Tibial artery (tissue), 4 donors: Measurements from ENCODE around the gene CRMP1.

Source experiments
- DNase-seq, 2 donors: peaks; one replicate each; pipeline ENCODE4 v3.0.0-alpha.2; 2019
- H3K27ac ChIP-seq, 2 donors: fragments of 200-600 bp; sonication (generic) in 1 of 2; 1 replicate in 1 of 2; 2 replicates in 1 of 2; pipeline ENCODE4 v1.5.1; 2018 to 2019; ENCODE audit warnings: mild to moderate bottlenecking in 1 of 2
- H3K27me3 ChIP-seq, 2 donors: fragments of 200-600 bp; sonication (generic) in 1 of 2; one replicate each; pipeline versions ENCODE4 v1.5.1 to v1.6.0; 2016 to 2019
- H3K36me3 ChIP-seq, 3 donors: fragments of 200-600 bp; sonication (generic) in 2 of 3; one replicate each; pipeline ENCODE4 v1.5.1; 2016 to 2019; ENCODE audit warnings: mild to moderate bottlenecking in 2 of 3
- H3K4me1 ChIP-seq, 4 donors: fragments of 200-600 bp; sonication (generic) in 2 of 4; 1 replicate in 3 of 4; 2 replicates in 1 of 4; pipeline ENCODE4 v1.5.1; 2016 to 2019
- H3K4me3 ChIP-seq, 2 donors: fragments of 200-600 bp; sonication (generic) in 1 of 2; 1 replicate in 1 of 2; 2 replicates in 1 of 2; pipeline ENCODE4 v1.5.1; 2018 to 2019; ENCODE audit warnings: mild to moderate bottlenecking in 2 of 2
- H3K9me3 ChIP-seq, 3 donors: fragments of 200-600 bp; sonication (generic) in 1 of 3; one replicate each; pipeline ENCODE4 v1.5.1; 2016 to 2019
- intact Hi-C: fragments of 100-400 bp; cut with DNase I; formaldehyde crosslinking; loops from one replicate; pipeline ENCODE4 v1.15.0; 2023; ENCODE audit warnings: low total_unique reads
- TF ChIP-seq, protein P1 (sequence below), 2 experiments: fragments of 200-600 bp in 1 of 2; fragments of 450-650 bp in 1 of 2; IDR thresholded peaks; one replicate each; pipeline ENCODE4 v1.5.1; 2017 to 2019; ENCODE audit warnings: antibody characterized with exemption in 2 of 2, mild to moderate bottlenecking in 1 of 2, moderate library complexity in 1 of 2

The CRMP1 gene

DNA sequence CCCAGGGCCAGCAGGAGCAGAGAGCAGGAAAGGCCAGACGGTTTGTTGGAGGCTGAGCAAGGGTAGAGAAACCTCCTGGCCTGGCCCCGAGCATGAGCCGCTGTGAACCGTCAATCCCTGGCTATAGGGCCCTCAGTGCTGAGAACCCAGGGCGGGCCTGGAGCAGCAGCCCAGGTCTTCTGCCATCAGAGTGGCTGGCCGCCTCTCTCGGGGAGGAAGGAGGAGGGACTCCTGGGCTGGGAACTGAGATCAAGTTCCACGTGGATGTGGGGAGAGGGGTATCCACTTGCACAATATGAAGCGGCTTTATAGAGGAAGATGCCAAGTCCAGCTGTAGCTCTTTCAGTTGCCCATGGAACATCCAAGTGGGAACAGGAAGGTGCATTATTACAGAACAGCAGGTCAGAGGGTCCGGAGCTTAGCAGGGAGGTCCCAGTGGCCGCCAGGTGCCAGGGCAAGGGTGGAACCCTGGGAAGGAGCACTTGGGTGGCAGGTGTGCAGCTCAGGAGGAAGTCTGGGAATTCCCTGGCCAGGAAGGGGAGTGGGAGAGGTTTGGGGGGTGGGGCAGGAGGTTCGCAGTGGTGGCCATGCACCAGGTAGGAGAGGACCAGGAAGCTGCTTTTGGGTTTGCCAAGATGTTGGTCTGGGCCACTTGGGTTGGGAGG lies 31.7 kb upstream of the CRMP1 start:
- H3K27ac ChIP-seq: no peak overlapping the region
- H3K4me1 ChIP-seq: no peaks in the 10 kb centered on the region
- intact Hi-C loops: no loop called here
- TF ChIP-seq, protein P1, sequence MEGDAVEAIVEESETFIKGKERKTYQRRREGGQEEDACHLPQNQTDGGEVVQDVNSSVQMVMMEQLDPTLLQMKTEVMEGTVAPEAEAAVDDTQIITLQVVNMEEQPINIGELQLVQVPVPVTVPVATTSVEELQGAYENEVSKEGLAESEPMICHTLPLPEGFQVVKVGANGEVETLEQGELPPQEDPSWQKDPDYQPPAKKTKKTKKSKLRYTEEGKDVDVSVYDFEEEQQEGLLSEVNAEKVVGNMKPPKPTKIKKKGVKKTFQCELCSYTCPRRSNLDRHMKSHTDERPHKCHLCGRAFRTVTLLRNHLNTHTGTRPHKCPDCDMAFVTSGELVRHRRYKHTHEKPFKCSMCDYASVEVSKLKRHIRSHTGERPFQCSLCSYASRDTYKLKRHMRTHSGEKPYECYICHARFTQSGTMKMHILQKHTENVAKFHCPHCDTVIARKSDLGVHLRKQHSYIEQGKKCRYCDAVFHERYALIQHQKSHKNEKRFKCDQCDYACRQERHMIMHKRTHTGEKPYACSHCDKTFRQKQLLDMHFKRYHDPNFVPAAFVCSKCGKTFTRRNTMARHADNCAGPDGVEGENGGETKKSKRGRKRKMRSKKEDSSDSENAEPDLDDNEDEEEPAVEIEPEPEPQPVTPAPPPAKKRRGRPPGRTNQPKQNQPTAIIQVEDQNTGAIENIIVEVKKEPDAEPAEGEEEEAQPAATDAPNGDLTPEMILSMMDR (IDR thresholded peaks at IDR 0.05): no peak
- no peak overlapping the region for H3K4me3 ChIP-seq
- peaks cover 0 to 23% of the 10 kb centered on the region in 2 donors for H3K27me3 ChIP-seq
- no peaks in the 10 kb centered on the region for H3K9me3 ChIP-seq
- DNase-seq: no peak
- H3K36me3 ChIP-seq: no peaks in the 10 kb centered on the region

DNA sequence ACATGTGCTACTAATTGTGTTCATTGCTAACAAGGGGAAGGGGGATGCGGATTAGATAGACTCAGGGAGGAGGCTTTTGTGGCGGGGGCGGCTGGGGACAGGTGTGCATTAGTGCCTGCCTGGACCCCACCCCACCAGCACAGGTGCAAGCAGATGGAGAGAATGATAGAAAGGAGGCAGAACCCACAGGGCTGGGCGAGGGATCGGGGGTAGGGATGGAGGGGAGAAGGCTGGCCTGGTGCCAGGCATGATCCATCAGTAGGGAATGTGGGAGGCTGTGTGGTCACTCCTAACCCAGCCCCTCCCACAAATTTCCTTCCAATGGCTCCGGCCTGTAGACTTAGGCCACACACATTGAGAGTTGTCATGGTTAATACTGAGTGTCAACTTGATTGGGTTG lies 30.5 kb upstream of the CRMP1 start:
- Histone ChIP-seq H3K36me3 (no peaks in the 10 kb centered on the region), H3K27ac (no peak overlapping the region), H3K27me3 (peaks cover 0 to 33% of the 10 kb centered on the region in 2 donors), H3K9me3 (no peaks in the 10 kb centered on the region), H3K4me1 (no peaks in the 10 kb centered on the region), H3K4me3 (no peak overlapping the region)
- intact Hi-C loops: no loop called here
- DNase-seq: no peak
- TF ChIP-seq, protein P1 (IDR thresholded peaks at IDR 0.05): no peak

DNA sequence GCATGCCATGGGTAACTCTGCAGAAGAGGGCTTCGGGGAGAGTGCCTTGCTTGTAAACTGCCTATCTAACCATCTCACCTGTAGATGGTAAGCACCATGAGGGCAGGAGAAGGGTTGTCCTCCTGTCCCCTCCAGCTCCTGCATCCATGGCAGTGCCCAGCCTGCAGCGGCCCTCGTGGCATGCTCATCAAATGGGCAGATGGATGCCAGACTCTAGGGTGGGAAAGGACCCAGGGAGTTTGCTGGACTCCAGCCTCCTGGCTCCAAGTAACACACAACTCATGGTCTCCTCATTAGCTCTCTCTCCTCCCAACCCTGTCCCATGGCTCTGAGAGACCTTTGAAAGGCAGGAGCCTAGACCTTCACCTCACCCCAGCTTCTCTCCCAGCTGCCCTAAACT lies 29.7 kb upstream of the CRMP1 start:
- no peaks in the 10 kb centered on the region for H3K36me3 ChIP-seq
- intact Hi-C loops: no loop called here
- no peak overlapping the region for H3K27ac ChIP-seq
- no peaks in the 10 kb centered on the region for H3K4me1 ChIP-seq
- peaks cover 0 to 36% of the 10 kb centered on the region in 2 donors for H3K27me3 ChIP-seq
- TF ChIP-seq, protein P1 (IDR thresholded peaks at IDR 0.05): no peak
- no peak overlapping the region for H3K4me3 ChIP-seq
- H3K9me3 ChIP-seq: no peaks in the 10 kb centered on the region
- DNase-seq: no peak

DNA sequence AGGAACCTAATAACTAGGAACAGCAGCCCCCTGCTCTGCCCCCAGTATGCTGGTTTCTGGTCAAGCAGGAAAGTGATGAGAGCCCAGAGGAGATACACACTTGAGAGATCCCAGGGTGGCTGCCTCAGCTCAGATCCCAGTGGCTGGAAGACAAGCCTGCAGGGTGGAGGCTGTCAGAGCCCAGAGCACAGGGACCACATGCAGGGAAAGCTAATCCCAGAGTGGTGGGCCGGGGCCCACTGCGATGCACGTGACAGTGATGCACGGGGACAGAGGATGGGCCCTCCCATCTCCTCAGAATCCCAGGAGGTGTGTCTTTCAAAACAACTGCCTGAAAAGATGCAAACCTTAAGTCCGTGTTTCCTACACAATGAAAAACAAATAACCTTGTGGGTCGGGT lies 29.1 kb upstream of the CRMP1 start:
- Histone ChIP-seq H3K4me3 (no peak overlapping the region), H3K27me3 (peaks cover 0 to 38% of the 10 kb centered on the region in 2 donors), H3K27ac (no peak overlapping the region), H3K36me3 (no peaks in the 10 kb centered on the region), H3K4me1 (no peaks in the 10 kb centered on the region), H3K9me3 (no peaks in the 10 kb centered on the region)
- DNase-seq: no peak
- TF ChIP-seq, protein P1 (IDR thresholded peaks at IDR 0.05): no peak
- intact Hi-C loops: no loop called here

DNA sequence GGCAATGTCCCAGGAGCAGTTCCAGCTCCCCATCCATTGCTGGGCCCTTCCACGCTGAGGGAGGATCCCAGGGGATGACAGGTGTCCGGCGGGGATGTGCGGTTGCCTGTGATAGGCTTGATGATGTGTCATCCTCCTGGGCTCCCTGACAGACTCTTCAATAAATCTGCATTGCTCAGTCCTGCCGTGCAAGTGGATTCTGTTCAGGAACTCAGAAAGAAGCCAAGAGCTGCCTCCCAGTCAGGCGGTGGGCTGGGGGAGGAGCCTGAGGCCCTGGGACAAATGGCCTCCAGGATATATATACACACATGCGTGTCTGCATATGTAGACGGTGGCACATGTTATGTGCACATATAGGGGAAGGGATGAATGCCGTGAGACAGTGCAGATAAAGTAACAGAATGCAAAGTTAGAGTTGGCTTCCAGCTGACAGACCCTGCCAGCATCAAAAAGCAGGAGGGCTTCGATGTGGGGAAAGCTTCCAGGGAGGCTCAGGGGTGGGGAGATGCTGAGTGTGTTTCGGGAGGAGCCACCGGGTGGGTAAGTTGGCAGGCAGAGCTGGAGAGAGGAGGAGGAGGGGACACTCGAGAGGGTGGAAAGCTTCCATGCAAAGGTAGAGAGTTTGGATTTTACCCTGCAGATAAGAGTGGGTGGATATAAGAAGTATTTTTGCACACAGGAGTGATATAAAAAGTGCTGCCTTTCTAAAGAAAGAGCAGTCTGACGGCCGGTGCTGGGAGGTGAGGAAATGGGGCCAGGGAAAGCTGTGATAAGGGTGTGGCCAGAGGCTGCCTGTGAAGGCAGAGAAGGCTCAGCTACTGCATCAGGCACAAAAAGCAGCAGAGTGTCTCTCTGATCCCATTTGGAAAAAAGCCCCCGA lies 28.5 kb upstream of the CRMP1 start:
- no peaks in the 10 kb centered on the region for H3K36me3 ChIP-seq
- H3K4me3 ChIP-seq: no peak overlapping the region
- H3K27ac ChIP-seq: no peak overlapping the region
- no peak for DNase-seq
- no peaks in the 10 kb centered on the region for H3K4me1 ChIP-seq
- intact Hi-C loops: no loop called here
- H3K27me3 ChIP-seq: peaks cover 0 to 38% of the 10 kb centered on the region in 2 donors
- no peaks in the 10 kb centered on the region for H3K9me3 ChIP-seq
- TF ChIP-seq, protein P1 (IDR thresholded peaks at IDR 0.05): no peak
